Measurements from ENCODE around the gene DCST1. TPM values are rescaled to one million over a fixed set of nuclear protein-coding genes. Genes with fewer than 3 reads are reported as not detected.

The DCST1 gene
- total and polyA plus RNA-seq, 12 donors = not detected

DNA sequence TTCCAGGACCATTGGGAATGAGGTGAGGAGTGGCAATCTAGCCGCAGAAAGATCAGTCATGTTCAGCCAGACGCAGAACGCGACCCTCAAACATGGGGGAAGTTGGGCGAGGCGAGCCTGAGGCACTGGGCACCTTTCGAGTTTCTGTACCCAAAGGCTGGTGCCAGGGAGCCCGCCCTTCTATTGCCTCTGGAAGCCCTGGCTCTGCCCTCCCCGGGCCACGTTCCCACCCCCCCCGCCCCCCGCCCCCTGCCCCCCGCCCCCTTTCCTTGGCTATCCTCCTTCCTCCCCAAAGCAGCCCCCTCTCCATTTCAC, 33.3 kb upstream of the DCST1 start:
- Histone ChIP-seq H3K9me3 (replicated peaks in 1 of 3) (no peaks in the 10 kb centered on the region), H3K4me1 (replicated peaks in 1 of 2) (peaks cover 28 to 32% of the 10 kb centered on the region in 2 donors), H3K27ac (peak overlapping the region; percentile 87 to 99 (median 96)), H3K4me3 (peak overlapping the region in 2 of 4 donors; percentile 64 to 73), H3K36me3 (replicated peaks in 1 of 2) (no peaks in the 10 kb centered on the region), H3K27me3 (no peaks in the 10 kb centered on the region)
- intact Hi-C loops (cut with DNase I) = loop anchor here in 1 of 2 donors (5.0 kb wide), 1 partner anchor 33 kb away; no protein-coding TSS in a partner anchor
- 0 to 1% (median 0%) methylated on average over 5 to 13 of the region's 13 CpGs for WGBS, 4 donors
- peak in 5 of 7 donors; percentile 59 to 82 (median 68) for DNase-seq
- TF ChIP-seq POLR2A (IDR thresholded peaks at IDR 0.05) = no peak
- TF ChIP-seq, protein P1, sequence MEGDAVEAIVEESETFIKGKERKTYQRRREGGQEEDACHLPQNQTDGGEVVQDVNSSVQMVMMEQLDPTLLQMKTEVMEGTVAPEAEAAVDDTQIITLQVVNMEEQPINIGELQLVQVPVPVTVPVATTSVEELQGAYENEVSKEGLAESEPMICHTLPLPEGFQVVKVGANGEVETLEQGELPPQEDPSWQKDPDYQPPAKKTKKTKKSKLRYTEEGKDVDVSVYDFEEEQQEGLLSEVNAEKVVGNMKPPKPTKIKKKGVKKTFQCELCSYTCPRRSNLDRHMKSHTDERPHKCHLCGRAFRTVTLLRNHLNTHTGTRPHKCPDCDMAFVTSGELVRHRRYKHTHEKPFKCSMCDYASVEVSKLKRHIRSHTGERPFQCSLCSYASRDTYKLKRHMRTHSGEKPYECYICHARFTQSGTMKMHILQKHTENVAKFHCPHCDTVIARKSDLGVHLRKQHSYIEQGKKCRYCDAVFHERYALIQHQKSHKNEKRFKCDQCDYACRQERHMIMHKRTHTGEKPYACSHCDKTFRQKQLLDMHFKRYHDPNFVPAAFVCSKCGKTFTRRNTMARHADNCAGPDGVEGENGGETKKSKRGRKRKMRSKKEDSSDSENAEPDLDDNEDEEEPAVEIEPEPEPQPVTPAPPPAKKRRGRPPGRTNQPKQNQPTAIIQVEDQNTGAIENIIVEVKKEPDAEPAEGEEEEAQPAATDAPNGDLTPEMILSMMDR (IDR thresholded peaks at IDR 0.05) = no peak

DNA sequence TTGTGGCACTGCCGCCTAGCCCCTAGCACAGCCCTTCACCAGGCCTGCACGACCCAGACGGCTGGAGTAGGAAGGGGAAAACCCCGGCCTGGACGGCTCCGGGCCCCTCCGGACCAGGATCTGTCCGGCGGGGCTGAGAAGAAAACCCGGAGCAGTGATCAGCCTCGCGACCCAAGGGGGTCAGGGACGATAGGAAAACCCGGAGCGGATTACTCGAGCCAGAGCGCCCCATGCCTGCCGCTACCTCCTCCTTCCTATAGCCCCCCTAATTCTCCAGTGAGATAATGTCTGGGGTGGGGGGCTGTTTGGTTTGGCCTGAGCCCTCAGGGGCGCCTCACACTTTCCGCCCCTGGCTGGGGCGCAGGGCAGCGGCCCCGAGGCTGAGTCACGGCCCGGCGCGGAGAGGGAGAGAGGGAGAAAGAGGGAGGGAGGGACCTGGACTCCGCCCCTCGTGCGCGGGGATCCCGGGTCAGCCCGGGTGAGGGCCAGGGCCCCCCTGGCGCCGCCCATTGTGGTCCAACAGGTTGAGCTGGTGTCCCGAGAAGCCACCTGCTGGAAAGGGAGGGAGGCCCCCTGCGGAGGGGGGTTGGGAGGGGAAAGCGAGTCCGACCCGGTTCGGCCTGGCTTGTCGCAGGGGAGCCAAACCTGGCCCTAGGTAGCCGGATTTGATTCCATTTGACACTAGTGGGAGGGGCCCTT, 32.7 kb upstream of the DCST1 start:
- intact Hi-C loops (cut with DNase I) = loop anchor here in 1 of 2 donors (5.0 kb wide), 1 partner anchor 34 kb away; no protein-coding TSS in a partner anchor
- Histone ChIP-seq H3K4me1 (replicated peaks in 1 of 2) (peaks cover 32 to 34% of the 10 kb centered on the region in 2 donors), H3K9me3 (replicated peaks in 1 of 3) (no peaks in the 10 kb centered on the region), H3K27ac (peak overlapping the region; percentile 87 to 99 (median 96)), H3K4me3 (peak overlapping the region; percentile 14 to 73 (median 52)), H3K36me3 (replicated peaks in 1 of 2) (no peaks in the 10 kb centered on the region), H3K27me3 (no peaks in the 10 kb centered on the region)
- 0 to 1% (median 1%) methylated on average over 6 to 43 of the region's 43 CpGs for WGBS, 4 donors
- peak; percentile 93 to 97 (median 94) for DNase-seq
- peak; percentile 75 to 95 for TF ChIP-seq POLR2A (IDR thresholded peaks at IDR 0.05)
- TF ChIP-seq, protein P1 (IDR thresholded peaks at IDR 0.05) = peak in 4 of 6 experiments; percentile 18 to 52 (median 31)

DNA sequence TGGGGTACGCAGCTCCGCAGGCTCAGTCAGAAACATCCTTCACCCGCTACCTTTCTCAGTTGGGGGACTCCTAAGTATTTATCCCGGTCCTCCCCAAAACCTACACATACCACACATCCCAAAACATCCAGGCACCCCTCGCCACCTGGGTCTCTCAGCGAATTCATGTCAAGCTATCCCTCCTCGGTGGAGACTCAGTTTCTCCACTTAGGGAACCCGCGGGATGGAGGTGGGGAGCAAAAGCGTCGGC, 32.3 kb upstream of the DCST1 start:
- Histone ChIP-seq H3K4me1 (replicated peaks in 1 of 2) (peaks cover 36 to 39% of the 10 kb centered on the region in 2 donors), H3K4me3 (peak overlapping the region; percentile 14 to 73 (median 52)), H3K27me3 (no peaks in the 10 kb centered on the region), H3K9me3 (replicated peaks in 1 of 3) (no peaks in the 10 kb centered on the region), H3K27ac (peak overlapping the region; percentile 87 to 99 (median 96)), H3K36me3 (replicated peaks in 1 of 2) (no peaks in the 10 kb centered on the region)
- DNase-seq = no peak
- WGBS, 4 donors = 0% methylated on average over 5 to 11 of the region's 11 CpGs
- no peak for TF ChIP-seq POLR2A (IDR thresholded peaks at IDR 0.05)
- TF ChIP-seq, protein P1 (IDR thresholded peaks at IDR 0.05) = no peak
- intact Hi-C loops (cut with DNase I) = loop anchor here in 1 of 2 donors (5.0 kb wide), 1 partner anchor 34 kb away; no protein-coding TSS in a partner anchor

DNA sequence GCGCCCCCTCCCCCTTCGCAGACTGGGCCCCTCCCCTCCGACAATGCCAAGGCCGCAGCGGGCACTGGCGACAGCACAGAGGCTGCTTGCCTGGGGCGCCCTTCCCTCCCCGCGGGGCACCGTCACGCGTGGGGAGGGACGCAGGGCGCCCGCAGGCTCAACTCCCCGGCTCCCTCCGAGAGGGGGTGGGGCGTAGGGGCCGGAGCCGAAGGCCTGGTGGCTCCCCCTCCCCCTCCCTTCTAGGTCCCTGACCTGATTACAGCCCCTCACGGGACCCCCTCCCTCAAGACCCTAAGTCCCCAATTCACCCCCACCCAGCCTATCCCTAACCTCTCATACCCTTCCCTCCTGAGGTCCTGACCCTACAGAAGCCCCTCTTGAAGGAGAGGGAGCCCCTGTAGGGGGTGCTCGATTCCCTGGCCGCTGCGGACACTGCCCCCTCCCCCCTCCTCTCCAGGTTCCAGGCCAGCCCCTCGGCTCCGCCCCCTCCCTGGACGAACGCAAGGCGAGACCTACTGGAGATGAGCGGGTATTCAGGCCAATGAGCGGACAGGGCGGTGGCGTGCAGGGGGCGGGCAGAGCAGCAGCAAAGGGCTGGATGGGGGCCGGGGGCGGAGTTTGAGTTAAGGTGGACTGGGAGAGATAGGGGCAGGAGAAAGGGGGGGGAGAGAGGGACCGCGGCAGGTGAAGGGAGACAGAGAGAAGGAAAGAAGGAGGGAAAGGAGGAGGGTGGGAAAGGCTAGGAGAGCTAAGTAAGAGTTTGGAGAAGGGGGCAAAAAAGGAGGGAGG, 31.8 kb upstream of the DCST1 start:
- Histone ChIP-seq H3K36me3 (replicated peaks in 1 of 2) (no peaks in the 10 kb centered on the region), H3K4me1 (replicated peaks in 1 of 2) (peaks cover 42 to 44% of the 10 kb centered on the region in 2 donors), H3K4me3 (peak overlapping the region; percentile 14 to 73 (median 52)), H3K27me3 (no peaks in the 10 kb centered on the region), H3K9me3 (replicated peaks in 1 of 3) (no peaks in the 10 kb centered on the region), H3K27ac (peak overlapping the region; percentile 87 to 99 (median 96))
- intact Hi-C loops (cut with DNase I) = loop anchor here in 1 of 2 donors (5.0 kb wide), 1 partner anchor 35 kb away; no protein-coding TSS in a partner anchor
- TF ChIP-seq, protein P1 (IDR thresholded peaks at IDR 0.05) = peak in 4 of 6 experiments; percentile 17 to 47 (median 26)
- TF ChIP-seq POLR2A (IDR thresholded peaks at IDR 0.05) = peak; percentile 45 to 79
- peak; percentile 100 for DNase-seq
- 0 to 2% (median 1%) methylated on average over 4 to 38 of the region's 38 CpGs for WGBS, 4 donors
